GM12875 (cell line): Measurements from ENCODE around the gene HIP1.
"Not testable (repeated sequence)": the region's sequence is repeated elsewhere in the genome, so short reads cannot be mapped to it uniquely, and the experiment has no call there.

Experiments used
- H3K4me3 ChIP-seq: one replicate; pipeline ENCODE4 v1.5.1; 2011; ENCODE audit warnings: low read depth, low read length, control low read depth
- CTCF ChIP-seq: IDR thresholded peaks from 2 replicates; pipeline ENCODE4 v1.5.1; 2011; ENCODE audit warnings: low read depth, mild to moderate bottlenecking, control low read depth, inconsistent platforms, low read length, moderate library complexity, borderline replicate concordance; ENCODE audit not compliant: insufficient read depth

The HIP1 gene

GRCh38 chr7:75639071-75639885 lies 99.5 kb downstream of the HIP1 start:
- no peak for TF ChIP-seq CTCF
- peak overlapping the region; percentile 73 for H3K4me3 ChIP-seq

- TF ChIP-seq CTCF: no peak
- peak overlapping the region; percentile 73 for H3K4me3 ChIP-seq
Measured at GRCh38 chr7:75638594-75639070, 100.1 kb downstream of the HIP1 start.

- TF ChIP-seq CTCF: no peak
- H3K4me3 ChIP-seq: peak overlapping the region; percentile 73
Measured at GRCh38 chr7:75637854-75638593, 100.7 kb downstream of the HIP1 start.

GRCh38 chr7:75635036-75635435 lies 103.7 kb downstream of the HIP1 start:
- TF ChIP-seq CTCF: no peak
- H3K4me3 ChIP-seq: no peak overlapping the region

GRCh38 chr7:75632587-75632986 lies 106.2 kb downstream of the HIP1 start:
- H3K4me3 ChIP-seq: not testable (repeated sequence)

- TF ChIP-seq CTCF: no peak
- no peak overlapping the region for H3K4me3 ChIP-seq
Measured at GRCh38 chr7:75631711-75632110, 107.0 kb downstream of the HIP1 start.

- no peak for TF ChIP-seq CTCF
- no peak overlapping the region for H3K4me3 ChIP-seq
Measured at GRCh38 chr7:75630549-75630948, 108.2 kb downstream of the HIP1 start.
